Transverse colon (tissue), 4 donors: ENCODE data around the gene MED12L.

Source experiments
- EP300 ChIP-seq: sonication (generic); formaldehyde crosslinking; IDR thresholded peaks from one replicate; pipeline ENCODE4 v1.6.1; 2017; ENCODE audit warnings: antibody characterized with exemption, low read depth
- POLR2A ChIP-seq: fragments of 450-650 bp; IDR thresholded peaks from one replicate; pipeline ENCODE4 v1.6.1; 2016; ENCODE audit warnings: antibody characterized with exemption, mild to moderate bottlenecking, moderate library complexity
- POLR2AphosphoS5 ChIP-seq, 3 donors: sonication (generic); formaldehyde crosslinking; IDR thresholded peaks; one replicate each; pipeline ENCODE4 v1.6.1; 2016; ENCODE audit warnings: antibody characterized with exemption in 3 of 3
- TF ChIP-seq, protein P1 (sequence below), 5 experiments: fragments of 200-600 bp in 3 of 5; fragments of 450-650 bp in 2 of 5; sonication (generic) in 3 of 5; IDR thresholded peaks; 1 replicate in 2 of 5; 2 replicates in 3 of 5; pipeline ENCODE4 v1.5.1; 2016 to 2017; ENCODE audit warnings: antibody characterized with exemption in 5 of 5, inconsistent platforms in 3 of 5, mild to moderate bottlenecking in 2 of 5, moderate library complexity in 1 of 5

DNA sequence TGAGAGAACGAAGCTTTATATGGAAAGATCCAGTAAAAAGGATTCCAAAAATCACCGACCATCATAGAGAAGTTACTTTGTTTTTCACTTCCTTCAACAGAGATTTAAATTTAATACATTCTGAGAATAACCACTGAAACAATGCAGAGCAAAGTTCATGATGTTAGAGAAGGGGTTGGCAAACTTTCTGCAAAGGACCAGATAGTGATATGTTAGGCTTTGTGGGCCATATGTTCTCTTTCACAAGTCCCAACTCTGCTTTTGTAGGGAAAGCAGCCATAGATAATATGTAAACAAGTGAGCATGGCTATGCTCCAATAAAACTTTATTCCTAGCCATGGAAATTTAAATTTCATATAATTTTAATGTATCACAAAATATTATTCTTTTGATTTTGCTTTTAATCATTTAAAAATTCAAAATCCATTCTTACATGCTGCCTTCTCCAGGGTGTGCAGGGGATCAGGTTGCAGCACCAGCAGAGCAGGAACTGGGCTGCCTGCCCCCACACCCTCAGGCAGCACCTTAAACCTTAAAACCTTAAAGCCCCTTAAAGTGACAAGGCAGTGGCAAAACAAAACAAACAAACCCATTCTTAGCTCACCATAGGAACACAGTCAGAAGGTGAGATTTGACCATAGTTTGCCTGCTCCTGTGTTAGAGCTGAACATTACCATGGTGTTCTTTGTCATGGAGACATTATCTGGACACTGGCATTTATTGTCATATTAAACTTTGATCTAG is 392.3 kb downstream of the MED12L start:
- TF ChIP-seq, protein P1, sequence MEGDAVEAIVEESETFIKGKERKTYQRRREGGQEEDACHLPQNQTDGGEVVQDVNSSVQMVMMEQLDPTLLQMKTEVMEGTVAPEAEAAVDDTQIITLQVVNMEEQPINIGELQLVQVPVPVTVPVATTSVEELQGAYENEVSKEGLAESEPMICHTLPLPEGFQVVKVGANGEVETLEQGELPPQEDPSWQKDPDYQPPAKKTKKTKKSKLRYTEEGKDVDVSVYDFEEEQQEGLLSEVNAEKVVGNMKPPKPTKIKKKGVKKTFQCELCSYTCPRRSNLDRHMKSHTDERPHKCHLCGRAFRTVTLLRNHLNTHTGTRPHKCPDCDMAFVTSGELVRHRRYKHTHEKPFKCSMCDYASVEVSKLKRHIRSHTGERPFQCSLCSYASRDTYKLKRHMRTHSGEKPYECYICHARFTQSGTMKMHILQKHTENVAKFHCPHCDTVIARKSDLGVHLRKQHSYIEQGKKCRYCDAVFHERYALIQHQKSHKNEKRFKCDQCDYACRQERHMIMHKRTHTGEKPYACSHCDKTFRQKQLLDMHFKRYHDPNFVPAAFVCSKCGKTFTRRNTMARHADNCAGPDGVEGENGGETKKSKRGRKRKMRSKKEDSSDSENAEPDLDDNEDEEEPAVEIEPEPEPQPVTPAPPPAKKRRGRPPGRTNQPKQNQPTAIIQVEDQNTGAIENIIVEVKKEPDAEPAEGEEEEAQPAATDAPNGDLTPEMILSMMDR (IDR thresholded peaks at IDR 0.05): no peak
- no peak for TF ChIP-seq POLR2AphosphoS5 (IDR thresholded peaks at IDR 0.05)
- TF ChIP-seq EP300: no peak
- TF ChIP-seq POLR2A: no peak
